Tibial nerve (tissue), 4 donors: ENCODE measurements around the gene GABRR2. TPM values are rescaled to one million over a fixed set of nuclear protein-coding genes. Genes with fewer than 3 reads are reported as not detected.

ENCODE experiments used
- DNase-seq, 2 donors: peaks; one replicate each; pipeline ENCODE4 v3.0.0-alpha.2; 2019; ENCODE audit warnings: low spot score in 2 of 2
- H3K27ac ChIP-seq, 4 donors: fragments of 200-600 bp; sonication (generic) in 3 of 4; one replicate each; pipeline ENCODE4 v1.5.1; 2017 to 2019; ENCODE audit warnings: mild to moderate bottlenecking in 1 of 4
- H3K27me3 ChIP-seq, 2 donors: fragments of 200-600 bp; sonication (generic) in 1 of 2; one replicate each; pipeline versions ENCODE4 v1.5.1 to v1.6.0; 2017 to 2019
- H3K36me3 ChIP-seq, 3 donors: fragments of 200-600 bp; sonication (generic); one replicate each; pipeline ENCODE4 v1.5.1; 2018 to 2019
- H3K4me1 ChIP-seq, 4 donors: fragments of 200-600 bp; sonication (generic) in 3 of 4; one replicate each; pipeline ENCODE4 v1.5.1; 2017 to 2019
- H3K4me3 ChIP-seq, 4 donors: fragments of 200-600 bp; sonication (generic) in 3 of 4; one replicate each; pipeline ENCODE4 v1.5.1; 2017 to 2019; ENCODE audit warnings: mild to moderate bottlenecking in 1 of 4, moderate library complexity in 1 of 4
- H3K9me3 ChIP-seq, 4 donors: fragments of 200-600 bp; sonication (generic) in 3 of 4; one replicate each; pipeline ENCODE4 v1.5.1; 2017 to 2019
- CTCF ChIP-seq, 5 experiments: fragments of 200-600 bp in 3 of 5; fragments of 450-650 bp in 2 of 5; sonication (generic) in 3 of 5; IDR thresholded peaks; one replicate each; pipeline ENCODE4 v1.5.1; 2016 to 2019; ENCODE audit warnings: antibody characterized with exemption in 5 of 5, mild to moderate bottlenecking in 3 of 5, moderate library complexity in 2 of 5
- EP300 ChIP-seq, 2 donors: sonication (generic); formaldehyde crosslinking; IDR thresholded peaks; one replicate each; pipeline ENCODE4 v1.6.1; 2017; ENCODE audit warnings: antibody characterized with exemption in 2 of 2, mild to moderate bottlenecking in 1 of 2
- POLR2A ChIP-seq, 2 donors: fragments of 450-650 bp; IDR thresholded peaks; one replicate each; pipeline ENCODE4 v1.6.1; 2017; ENCODE audit warnings: antibody characterized with exemption in 2 of 2, mild to moderate bottlenecking in 2 of 2, moderate library complexity in 2 of 2
- WGBS, 2 donors: methylation state at CpG; one replicate each; pipeline ENCODE4 v1.1.5; 2018; 5-methylcytosine and 5-hydroxymethylcytosine counted together
- total RNA-seq, 4 donors: library from RNA; depleted of rRNA; stranded (reverse); fragments of >200 nt; gene quantifications; one replicate each; pipeline ENCODE4 v1.1.0, GENCODE V29; 2016

The GABRR2 gene
- total RNA-seq, 4 donors from 2014 or later = 0.84 to 3.6 TPM; not detected in 2

- no peaks in the 10 kb centered on the region for H3K27me3 ChIP-seq
- 82 to 87% methylated on average over 11 of the region's 11 CpGs for WGBS, 2 donors
- TF ChIP-seq POLR2A (IDR thresholded peaks at IDR 0.05) (no peak), CTCF (IDR thresholded peaks at IDR 0.05) (no peak), EP300 (IDR thresholded peaks at IDR 0.05) (no peak)
- no peak overlapping the region for H3K4me3 ChIP-seq
- no peaks in the 10 kb centered on the region for H3K9me3 ChIP-seq
- no peaks in the 10 kb centered on the region for H3K4me1 ChIP-seq
- no peaks in the 10 kb centered on the region for H3K36me3 ChIP-seq
- no peak for DNase-seq
- no peak overlapping the region for H3K27ac ChIP-seq
Observed at GRCh38 chr6:89291256-89291819, 23.8 kb downstream of the GABRR2 start.

- H3K27ac ChIP-seq = no peak overlapping the region
- no peak for DNase-seq
- H3K4me3 ChIP-seq = no peak overlapping the region
- H3K27me3 ChIP-seq = no peaks in the 10 kb centered on the region
- 77 to 85% methylated on average over 12 to 13 of the region's 13 CpGs for WGBS, 2 donors
- H3K36me3 ChIP-seq = no peaks in the 10 kb centered on the region
- TF ChIP-seq EP300 (IDR thresholded peaks at IDR 0.05) (no peak), CTCF (IDR thresholded peaks at IDR 0.05) (no peak), POLR2A (IDR thresholded peaks at IDR 0.05) (no peak)
- H3K4me1 ChIP-seq = no peaks in the 10 kb centered on the region
- H3K9me3 ChIP-seq = no peaks in the 10 kb centered on the region
Observed at GRCh38 chr6:89290401-89291155, 24.5 kb downstream of the GABRR2 start.

GRCh38 chr6:89289710-89290109 is 25.4 kb downstream of the GABRR2 start:
- H3K36me3 ChIP-seq = no peaks in the 10 kb centered on the region
- DNase-seq = no peak
- no peaks in the 10 kb centered on the region for H3K27me3 ChIP-seq
- TF ChIP-seq POLR2A (IDR thresholded peaks at IDR 0.05) (no peak), CTCF (IDR thresholded peaks at IDR 0.05) (no peak), EP300 (IDR thresholded peaks at IDR 0.05) (no peak)
- 87 to 89% methylated on average over 3 of the region's 3 CpGs for WGBS, 2 donors
- no peak overlapping the region for H3K4me3 ChIP-seq
- no peaks in the 10 kb centered on the region for H3K9me3 ChIP-seq
- no peaks in the 10 kb centered on the region for H3K4me1 ChIP-seq
- no peak overlapping the region for H3K27ac ChIP-seq

GRCh38 chr6:89287351-89288028 is 27.6 kb downstream of the GABRR2 start:
- H3K27me3 ChIP-seq = no peaks in the 10 kb centered on the region
- WGBS, 2 donors = 88 to 93% methylated on average over 9 of the region's 9 CpGs
- no peak for DNase-seq
- no peak overlapping the region for H3K27ac ChIP-seq
- TF ChIP-seq EP300 (IDR thresholded peaks at IDR 0.05) (no peak), CTCF (IDR thresholded peaks at IDR 0.05) (no peak), POLR2A (IDR thresholded peaks at IDR 0.05) (no peak)
- H3K36me3 ChIP-seq = no peaks in the 10 kb centered on the region
- H3K4me1 ChIP-seq = no peaks in the 10 kb centered on the region
- no peaks in the 10 kb centered on the region for H3K9me3 ChIP-seq
- no peak overlapping the region for H3K4me3 ChIP-seq

- H3K4me1 ChIP-seq = no peaks in the 10 kb centered on the region
- no peaks in the 10 kb centered on the region for H3K36me3 ChIP-seq
- WGBS, 2 donors = 65 to 70% methylated on average over 6 of the region's 6 CpGs
- no peak overlapping the region for H3K4me3 ChIP-seq
- no peaks in the 10 kb centered on the region for H3K27me3 ChIP-seq
- TF ChIP-seq EP300 (IDR thresholded peaks at IDR 0.05) (no peak), CTCF (IDR thresholded peaks at IDR 0.05) (no peak), POLR2A (IDR thresholded peaks at IDR 0.05) (no peak)
- H3K9me3 ChIP-seq = no peaks in the 10 kb centered on the region
- DNase-seq = no peak
- no peak overlapping the region for H3K27ac ChIP-seq
Observed at GRCh38 chr6:89286516-89286915, 28.6 kb downstream of the GABRR2 start.
